ENCODE measurements around the gene ANXA6. TPM values are rescaled to one million over a fixed set of nuclear protein-coding genes. Genes with fewer than 3 reads are reported as not detected.

ANXA6 gene
- total and polyA plus RNA-seq, 10 of the 15 experiments (the other 5 are each of a cell fraction or from before 2014, with no cell fraction given) = 44.0 to 571 (median 465) TPM

- Histone ChIP-seq H2AFZ (ENCODE audit: control insufficient read depth, low read depth, low read length) (no peak overlapping the region), H3K27me3 (replicated peaks in 1 of 2; ENCODE audit: control insufficient read depth in 2 of 2, insufficient read depth in 2 of 2, low read length in 1 of 2) (no peaks in the 10 kb centered on the region), H3K9ac (ENCODE audit: control insufficient read depth, insufficient read depth, low read length) (peak overlapping the region; percentile 90), H3K79me2 (ENCODE audit: control insufficient read depth, insufficient read depth, low read length) (peaks cover 78% of the 10 kb centered on the region), H3K4me1 (ENCODE audit: control insufficient read depth, insufficient read depth, low read length) (peaks cover 43% of the 10 kb centered on the region), H3K4me3 (peak overlapping the region; percentile 97), H4K20me1 (ENCODE audit: control insufficient read depth, insufficient read depth) (no peaks in the 10 kb centered on the region), H3K27ac (ENCODE audit: control insufficient read depth, insufficient read depth) (peak overlapping the region; percentile 89), H3K4me2 (ENCODE audit: control insufficient read depth, insufficient read depth) (peak overlapping the region; percentile 95), H3K36me3 (ENCODE audit: control insufficient read depth in 2 of 2, insufficient read depth in 2 of 2, low read length in 1 of 2) (0 out of 4 replicates have a peak, but pooled peaks cover 0 to 3% of the 10 kb centered on the region in 2 experiments), H3K9me3 (replicated peaks; ENCODE audit: control insufficient read depth, insufficient read depth, low read length) (no peaks in the 10 kb centered on the region)
- WGBS (ENCODE audit: insufficient coverage, insufficient replicate concordance, low lambda C conversion rate, missing lambda C conversion rate) = under 1% methylated on average over 8 of the region's 9 CpGs
- CTCF ChIA-PET = interaction anchor here (0.7 to 40.1 kb wide), 6 partner anchors 9 to 104 kb away, joined by 4 to 1107 read pairs (median 7); no protein-coding TSS in a partner anchor
- in situ Hi-C loops (cut with MboI) = no loop called here
- FAIRE-seq (no peak), ATAC-seq (peak; percentile 8), DNase-seq (ENCODE audit: low read depth, low spot score) (no peak)
- 0 out of 2 replicates have a peak, but pooled peaks have one; percentile 30 for TF ChIP-seq NR2F1 (conservative IDR thresholded peaks at IDR 0.05)
- TF ChIP-seq POLR2A (IDR thresholded peaks at IDR 0.05; ENCODE audit: low read depth, low read length) = peak; percentile 6
- 0 out of 2 replicates have a peak, but pooled peaks have one; percentile 31 for TF ChIP-seq DPF2 (IDR thresholded peaks at IDR 0.05)
- TF ChIP-seq PML (IDR thresholded peaks at IDR 0.05; ENCODE audit: low read length) = no peak
- TF ChIP-seq IKZF1 (conservative IDR thresholded peaks at IDR 0.05) = peak; percentile 59
- 0 out of 2 replicates have a peak, but pooled peaks have one; percentile 3 for TF ChIP-seq CREM (IDR thresholded peaks at IDR 0.05; ENCODE audit: low read depth)
- no peak for TF ChIP-seq POLR2AphosphoS2 (IDR thresholded peaks at IDR 0.05; ENCODE audit: low read depth, low read length)
- TF ChIP-seq FOS (IDR thresholded peaks at IDR 0.05; ENCODE audit: borderline replicate concordance, extremely low read depth, insufficient read length) = no peak
- 0 out of 2 replicates have a peak, but pooled peaks have one; percentile 46 for TF ChIP-seq POLR2AphosphoS5 (IDR thresholded peaks at IDR 0.05; ENCODE audit: low read length)
- TF ChIP-seq RCOR1 (conservative IDR thresholded peaks at IDR 0.05; ENCODE audit: low read depth, low read length) = no peak
- peak; percentile 73 for TF ChIP-seq GATAD2B (conservative IDR thresholded peaks at IDR 0.05; ENCODE audit: low read depth)
- peak in 1 of 3 experiments; percentile 13; a peak in 1 of 6 replicates for TF ChIP-seq CTCF (IDR thresholded peaks at IDR 0.05 in 2 of 3, conservative IDR thresholded peaks at IDR 0.05 in 1 of 3; ENCODE audit: control insufficient read depth in 2 of 3, extremely low read depth in 1 of 3, insufficient read depth in 1 of 3, low read depth in 3 of 3, low read length in 3 of 3)
- no peak for TF ChIP-seq TCF12 (IDR thresholded peaks at IDR 0.05; ENCODE audit: low read depth, low read length)
- TF ChIP-seq TAF1 (IDR thresholded peaks at IDR 0.05; ENCODE audit: borderline replicate concordance, low read depth, low read length) = 0 out of 2 replicates have a peak, but pooled peaks have one; percentile 10
- peak; percentile 4; the same call in 1 of the 2 replicates for TF ChIP-seq CBFB (IDR thresholded peaks at IDR 0.05; ENCODE audit: low read depth)
- TF ChIP-seq ZNF687 (IDR thresholded peaks at IDR 0.05) = no peak
- RAD21 ChIA-PET (ENCODE audit: unreplicated experiment) = interaction anchor here (1.0 to 10.8 kb wide), 7 partner anchors 9 to 97 kb away, joined by 4 to 222 read pairs (median 11); partner anchors contain the start of gene GM2A
- TSS peak; percentile 49 for BruUV-seq (replicated peaks)
- SMC1A ChIA-PET (ENCODE audit: uncharacterized antibody, unreplicated experiment) = interaction anchor here (0.7 to 35.3 kb wide), 6 partner anchors 8 to 703 kb away, joined by 3 to 1132 read pairs (median 4); no protein-coding TSS in a partner anchor
- intact Hi-C loops (cut with micrococcal nuclease; ENCODE audit: unreplicated experiment) = loop anchor here (1.0 to 10.0 kb wide), 8 partner anchors 30 to 1351 kb away; partner anchors contain the start of genes CD74, G3BP1, GM2A and TNIP1
- POLR2A ChIA-PET = interaction anchor here (0.9 to 8.9 kb wide), 9 partner anchors 9 to 743 kb away, joined by 3 to 152 read pairs (median 4); partner anchors contain the start of genes CCDC69, CD74 and GM2A
Measured at GRCh38 chr5:151155775-151156506, 1.6 kb downstream of the ANXA6 start.
